NCI-H1417 treated with DMSO at 0.1 percent for 48 hours (cell line): Measurements from ENCODE around the gene PREB.

Source experiments
- DNase-seq: peaks from one replicate; lab custom pipeline; 2025; lab: John Stamatoyannopoulos, UW

The PREB gene

GRCh38 chr2:27082773-27083409, 51.5 kb downstream of the PREB start:
- no peak for DNase-seq

GRCh38 chr2:27081984-27082772, 52.3 kb downstream of the PREB start:
- no peak for DNase-seq
